CD4-positive, alpha-beta T cell treated with Interleukin-4 for 1 hour (primary cell): ENCODE data around the gene CHCT1.
"Not testable (repeated sequence)": the region's sequence is repeated elsewhere in the genome, so short reads cannot be mapped to it uniquely, and the experiment has no call there.

ENCODE experiments used
- DNase-seq, 2 donors: peaks; one replicate each; pipeline ENCODE4 v3.0.0-alpha.2; 2020 to 2022

CHCT1 gene

GRCh38 chr17:60422162-60422665 lies at the start of gene CHCT1:
Gene CHCT1, plus strand, starts transcription at chr17:60422489. Its CDS starts 104 bp downstream, at chr17:60422593.
- no peak for DNase-seq

- DNase-seq: no peak
These were observed 49.4 kb upstream of the CHCT1 start for GRCh38 chr17:60372790-60373483.

- not testable (repeated sequence) for DNase-seq
These were observed 44.1 kb upstream of the CHCT1 start for GRCh38 chr17:60378187-60378586.

GRCh38 chr17:60379461-60379860 lies 42.8 kb upstream of the CHCT1 start:
- not testable (repeated sequence) for DNase-seq

- DNase-seq: no peak
These were observed 40.3 kb upstream of the CHCT1 start for GRCh38 chr17:60381958-60382357.

GRCh38 chr17:60383379-60383778 lies 38.9 kb upstream of the CHCT1 start:
- DNase-seq: no peak

- not testable (repeated sequence) for DNase-seq
These were observed 37.4 kb upstream of the CHCT1 start for GRCh38 chr17:60384921-60385320.

GRCh38 chr17:60386147-60387058 lies 35.9 kb upstream of the CHCT1 start:
- no peak for DNase-seq

- no peak for DNase-seq
These were observed 34.6 kb upstream of the CHCT1 start for GRCh38 chr17:60387666-60388065.

GRCh38 chr17:60388742-60389141 lies 33.5 kb upstream of the CHCT1 start:
- DNase-seq: no peak

- DNase-seq: no peak
These were observed 32.1 kb upstream of the CHCT1 start for GRCh38 chr17:60390186-60390585.

- no peak for DNase-seq
These were observed 31.3 kb upstream of the CHCT1 start for GRCh38 chr17:60390925-60391470.

- DNase-seq: no peak
These were observed 30.7 kb upstream of the CHCT1 start for GRCh38 chr17:60391471-60392041.

GRCh38 chr17:60392042-60392844 lies 30.0 kb upstream of the CHCT1 start, which contains the start of gene USP32:
Gene USP32, minus strand, starts transcription at chr17:60392133. Its CDS starts 194 bp downstream, at chr17:60391939.
- DNase-seq: peak; percentile 98 to 99

- peak; percentile 14 to 28 for DNase-seq
These were observed 29.2 kb upstream of the CHCT1 start for GRCh38 chr17:60392845-60393702.

GRCh38 chr17:60393840-60394723 lies 28.2 kb upstream of the CHCT1 start:
- DNase-seq: no peak

- no peak for DNase-seq
These were observed 26.7 kb upstream of the CHCT1 start for GRCh38 chr17:60395508-60396065.

- DNase-seq: no peak
These were observed 25.9 kb upstream of the CHCT1 start for GRCh38 chr17:60396412-60396811.

- peak; percentile 31 to 80 for DNase-seq
These were observed 23.9 kb upstream of the CHCT1 start for GRCh38 chr17:60398227-60398959.
